Stimulated activated CD8-positive, alpha-beta memory T cell treated with anti-CD3 and anti-CD28 coated beads, Interleukin-12 subunit alpha, Interleukin-12 subunit beta, amount 100 ng/mL, for 24 hours (primary cell): ENCODE measurements around the gene SPSB2.

Source experiments
- DNase-seq: peaks from one replicate; pipeline ENCODE4 v3.0.0-alpha.2; 2020; ENCODE audit errors: extremely low read depth

SPSB2 gene

GRCh38 chr12:6851921-6852650, 21.0 kb downstream of the SPSB2 start, which contains the start of gene USP5:
USP5 (plus strand) TSS chr12:6852150; CDS start chr12:6852180, 30 bp downstream.
- peak; percentile 97 for DNase-seq

GRCh38 chr12:6851153-6851920, 21.8 kb downstream of the SPSB2 start, which contains the start of gene CDCA3:
CDCA3 (minus strand) TSS chr12:6851286; CDS start chr12:6850952, 334 bp downstream.
- peak; percentile 79 for DNase-seq

GRCh38 chr12:6850796-6851152, 22.3 kb downstream of the SPSB2 start:
- DNase-seq = no peak

- no peak for DNase-seq
These were observed 23.0 kb downstream of the SPSB2 start for GRCh38 chr12:6849976-6850560.

GRCh38 chr12:6849427-6849826, 23.7 kb downstream of the SPSB2 start:
- DNase-seq = no peak

GRCh38 chr12:6847676-6848075, 25.4 kb downstream of the SPSB2 start:
- no peak for DNase-seq

GRCh38 chr12:6846316-6846869, 26.7 kb downstream of the SPSB2 start:
- DNase-seq = no peak

- DNase-seq = no peak
These were observed 27.7 kb downstream of the SPSB2 start for GRCh38 chr12:6845395-6845794.

GRCh38 chr12:6843118-6843902, 29.8 kb downstream of the SPSB2 start:
- no peak for DNase-seq

GRCh38 chr12:6842075-6842474, 31.0 kb downstream of the SPSB2 start:
- no peak for DNase-seq

GRCh38 chr12:6840761-6841515, 32.2 kb downstream of the SPSB2 start, which contains the start of gene GNB3:
GNB3 (plus strand) TSS chr12:6840925; CDS start chr12:6841288, 363 bp downstream.
- DNase-seq = no peak

GRCh38 chr12:6840330-6840729, 32.8 kb downstream of the SPSB2 start:
- DNase-seq = no peak

GRCh38 chr12:6839482-6840201, 33.5 kb downstream of the SPSB2 start:
- DNase-seq = no peak

GRCh38 chr12:6838854-6839253, 34.2 kb downstream of the SPSB2 start:
- DNase-seq = no peak

GRCh38 chr12:6837370-6838060, 35.6 kb downstream of the SPSB2 start:
- DNase-seq = no peak

- no peak for DNase-seq
These were observed 36.3 kb downstream of the SPSB2 start for GRCh38 chr12:6836851-6837250.

GRCh38 chr12:6834873-6835272, 38.2 kb downstream of the SPSB2 start:
- no peak for DNase-seq

GRCh38 chr12:6834254-6834653, 38.8 kb downstream of the SPSB2 start:
- no peak for DNase-seq

GRCh38 chr12:6833189-6833890, 39.8 kb downstream of the SPSB2 start:
- DNase-seq = no peak
